HepG2 (cell line): ENCODE data around the gene ASAP2. TPM values are rescaled to one million over a fixed set of nuclear protein-coding genes. Genes with fewer than 3 reads are reported as not detected.

Source experiments
- ATAC-seq: fragments of 200-7000 bp; cut with Tn5 transposase; 3 replicates; pipeline ENCODE4 v1.9.1; 2020; ENCODE audit warnings: mild to moderate bottlenecking, moderate library complexity
- BruUV-seq: library from RNA; stranded (reverse); fragments of 400-500 nt; replicated peaks from 2 replicates; lab custom pipeline; 2021; lab: Mats Ljungman, UMichigan
- CTCF ChIA-PET: fragments of 300-600 bp; formaldehyde crosslinking; extraction: SDS; loops from one replicate; lab custom pipeline; 2021; ENCODE audit warnings: low total read pairs, inconsistent platforms, low intra/inter-chr PET ratio; lab: Yijun Ruan, JAX
- POLR2A ChIA-PET: fragments of 350-600 bp; sonication (Branson Sonifier 250); formaldehyde crosslinking; loops from one replicate; lab custom pipeline; 2020; ENCODE audit warnings: antibody characterized with exemption, inconsistent platforms; lab: Yijun Ruan, JAX
- DNase-seq: peaks from one replicate; pipeline ENCODE4 v3.0.0-alpha.2; 2015; ENCODE audit warnings: low spot score
- FAIRE-seq: peaks from 3 replicates; lab custom pipeline; 2011; peaks lifted over from hg19 to GRCh38; lab: Jason Lieb, UNC
- H2AFZ ChIP-seq: one replicate; pipeline ENCODE4 v1.6.1; 2011; ENCODE audit warnings: low read length, inconsistent platforms
- H3K27ac ChIP-seq: fragments of 300-600 bp; 3 replicates; pipeline ENCODE4 v1.8.0; 2011; ENCODE audit warnings: mixed run types, mild to moderate bottlenecking, mixed read lengths, low read length, inconsistent platforms; ENCODE audit not compliant: insufficient read depth; ENCODE audit errors: extremely low read length
- H3K27me3 ChIP-seq, 2 experiments: fragments of 200-600 bp in 1 of 2; 2 replicates in 1 of 2; 3 replicates in 1 of 2; pipeline versions ENCODE4 v1.6.0 to v1.8.0; 2011; ENCODE audit warnings: low read length in 2 of 2, mild to moderate bottlenecking in 2 of 2, moderate library complexity in 2 of 2, inconsistent platforms in 1 of 2; ENCODE audit not compliant: insufficient read depth in 2 of 2, control insufficient read depth in 1 of 2
- H3K36me3 ChIP-seq, 2 experiments: fragments of 200-600 bp in 1 of 2; replicated peaks in 1 of 2; 2 replicates in 1 of 2; 3 replicates in 1 of 2; pipeline versions ENCODE4 v1.5.1 to v1.8.0; 2011; ENCODE audit warnings: low read length in 2 of 2, inconsistent platforms in 1 of 2; ENCODE audit not compliant: insufficient read depth in 2 of 2, control insufficient read depth in 1 of 2
- H3K4me1 ChIP-seq: 2 replicates; pipeline ENCODE4 v1.5.1; 2012; ENCODE audit warnings: low read length, inconsistent platforms; ENCODE audit not compliant: insufficient read depth
- H3K4me2 ChIP-seq: 2 replicates; pipeline ENCODE4 v1.6.0; 2011; ENCODE audit warnings: low read depth, low read length, inconsistent platforms
- H3K4me3 ChIP-seq, 3 experiments: fragments of 200-600 bp in 1 of 3; sonication (generic), shearing (Covaris generic) in 1 of 3; replicated peaks in 1 of 3; 2 replicates each; pipeline ENCODE4 v1.5.1; 2011 to 2016; ENCODE audit warnings: low read length in 3 of 3, inconsistent platforms in 2 of 3, low read depth in 2 of 3, mild to moderate bottlenecking in 2 of 3, control low read depth in 1 of 3, mixed read lengths in 1 of 3; ENCODE audit not compliant: insufficient read depth in 1 of 3
- H3K79me2 ChIP-seq: one replicate; pipeline ENCODE4 v1.6.1; 2011; ENCODE audit warnings: low read length, inconsistent platforms; ENCODE audit not compliant: insufficient read depth
- H3K9ac ChIP-seq: 2 replicates; pipeline ENCODE4 v1.6.0; 2011; ENCODE audit warnings: mild to moderate bottlenecking, low read depth, low read length, inconsistent platforms; ENCODE audit not compliant: insufficient read depth
- H3K9me3 ChIP-seq: 2 replicates; pipeline ENCODE4 v1.5.1; 2012; ENCODE audit warnings: mild to moderate bottlenecking, low read length
- H4K20me1 ChIP-seq: 2 replicates; pipeline ENCODE4 v1.6.0; 2011; ENCODE audit warnings: inconsistent platforms, mild to moderate bottlenecking, low read length, moderate library complexity; ENCODE audit not compliant: insufficient read depth
- ATF2 ChIP-seq: sonication (generic); formaldehyde crosslinking; IDR thresholded peaks from 2 replicates; pipeline ENCODE4 v1.4.0; 2020; ENCODE audit warnings: missing genetic modification reagents
- HOXA3 ChIP-seq: sonication (generic); formaldehyde crosslinking; IDR thresholded peaks from 2 replicates; pipeline ENCODE4 v1.5.0; 2020; ENCODE audit warnings: missing genetic modification reagents
- NPAS2 ChIP-seq: sonication (generic); formaldehyde crosslinking; IDR thresholded peaks from 2 replicates; pipeline ENCODE4 v1.8.0; 2022; ENCODE audit warnings: mild to moderate bottlenecking, missing genetic modification reagents, borderline replicate concordance
- PAXIP1 ChIP-seq: sonication (generic); formaldehyde crosslinking; conservative IDR thresholded peaks from 2 replicates; pipeline ENCODE4 v1.4.0; 2020; ENCODE audit warnings: mild to moderate bottlenecking, missing genetic modification reagents, moderate library complexity
- RFXANK ChIP-seq: IDR thresholded peaks from 2 replicates; pipeline ENCODE4 v1.6.1; 2016
- SMARCC2 ChIP-seq: fragments of 450-650 bp; IDR thresholded peaks from 2 replicates; pipeline ENCODE4 v1.6.1; 2017; ENCODE audit warnings: antibody characterized with exemption, mild to moderate bottlenecking
- TBX2 ChIP-seq: sonication (generic); formaldehyde crosslinking; IDR thresholded peaks from 2 replicates; pipeline ENCODE4 v1.5.0; 2020; ENCODE audit warnings: missing genetic modification reagents, mild to moderate bottlenecking, borderline replicate concordance
- TEAD2 ChIP-seq: sonication (generic); formaldehyde crosslinking; IDR thresholded peaks from 2 replicates; pipeline ENCODE4 v1.9.0; 2021; ENCODE audit warnings: missing genetic modification reagents
- TSC22D2 ChIP-seq: sonication (generic); formaldehyde crosslinking; IDR thresholded peaks from 2 replicates; pipeline ENCODE4 v1.5.1; 2020; ENCODE audit warnings: missing genetic modification reagents, mild to moderate bottlenecking, borderline replicate concordance
- XBP1 ChIP-seq: sonication (generic); formaldehyde crosslinking; IDR thresholded peaks from 2 replicates; pipeline ENCODE4 v1.5.0; 2020; ENCODE audit warnings: missing genetic modification reagents
- ZFP41 ChIP-seq: sonication (generic); formaldehyde crosslinking; IDR thresholded peaks from 2 replicates; pipeline ENCODE4 v1.4.0; 2020; ENCODE audit warnings: mild to moderate bottlenecking, missing genetic modification reagents, borderline replicate concordance
- ZNF160 ChIP-seq: sonication (generic); formaldehyde crosslinking; IDR thresholded peaks from 2 replicates; pipeline ENCODE4 v1.8.0; 2022; ENCODE audit warnings: mild to moderate bottlenecking, inconsistent platforms, missing genetic modification reagents
- ZNF275 ChIP-seq: sonication (generic); formaldehyde crosslinking; IDR thresholded peaks from 2 replicates; pipeline ENCODE4 v1.8.0; 2022; ENCODE audit warnings: missing genetic modification reagents, mild to moderate bottlenecking, inconsistent platforms, borderline replicate concordance
- ZNF382 ChIP-seq: sonication (generic); formaldehyde crosslinking; IDR thresholded peaks from 2 replicates; pipeline ENCODE4 v1.5.0; 2020; ENCODE audit warnings: missing genetic modification reagents, mild to moderate bottlenecking, borderline replicate concordance
- ZNF432 ChIP-seq: sonication (generic); formaldehyde crosslinking; IDR thresholded peaks from 2 replicates; pipeline ENCODE4 v1.5.0; 2020; ENCODE audit warnings: missing genetic modification reagents, mild to moderate bottlenecking, borderline replicate concordance
- ZNF446 ChIP-seq: sonication (generic); formaldehyde crosslinking; IDR thresholded peaks from 2 replicates; pipeline ENCODE4 v1.5.0; 2020; ENCODE audit warnings: mild to moderate bottlenecking, missing genetic modification reagents
- ZNF660 ChIP-seq: sonication (generic); formaldehyde crosslinking; IDR thresholded peaks from 2 replicates; pipeline ENCODE4 v1.5.1; 2020; ENCODE audit warnings: mild to moderate bottlenecking, low read depth, missing genetic modification reagents, borderline replicate concordance
- ZNF678 ChIP-seq: sonication (generic); formaldehyde crosslinking; IDR thresholded peaks from 2 replicates; pipeline ENCODE4 v1.4.0; 2020; ENCODE audit warnings: mild to moderate bottlenecking, missing genetic modification reagents
- ZNF749 ChIP-seq: sonication (generic); formaldehyde crosslinking; IDR thresholded peaks from 2 replicates; pipeline ENCODE4 v1.8.0; 2022; ENCODE audit warnings: mild to moderate bottlenecking, missing genetic modification reagents, moderate library complexity, borderline replicate concordance
- WGBS: methylation state at CpG from one replicate; pipeline ENCODE4 v1.1.6; 2017; ENCODE audit warnings: low lambda C conversion rate; 5-methylcytosine and 5-hydroxymethylcytosine counted together
- in situ Hi-C: cut with HindIII; loops from 2 replicates; pipeline ENCODE4 v1.10.0; 2017; ENCODE audit warnings: low pct_unique_long_range_greater_than_20kb; ENCODE audit not compliant: extremely low pct_ligation_motif_present
- intact Hi-C: fragments of 100-400 bp; cut with micrococcal nuclease; formaldehyde crosslinking; loops from one replicate; pipeline ENCODE4 v1.10.0; 2022; ENCODE audit not compliant: unreplicated experiment
- polyA plus RNA-seq, 8 experiments: library from polyadenylated mRNA; depleted of rRNA in 3 of 8; stranded (reverse) in 7 of 8; unstranded in 1 of 8; fragments of >200 nt; fragmentation: Illumina TruSeq in 4 of 8; extraction: Trizol in 4 of 8; gene quantifications; 2 replicates each; pipeline versions ENCODE4 v1.2.1 to v1.2.3, GENCODE V29; 2011 to 2016; ENCODE audit warnings: low read depth in 4 of 8, missing spikeins in 1 of 8, mixed read lengths in 1 of 8; ENCODE audit not compliant: insufficient read depth in 1 of 8
- total RNA-seq, 5 experiments: library from RNA; depleted of rRNA; stranded (reverse); fragments of >200 nt; fragmentation: Illumina TruSeq; extraction: Trizol; gene quantifications; 2 replicates each; pipeline ENCODE4 v1.2.3, GENCODE V29; 2016; ENCODE audit warnings: low read depth in 1 of 5

The ASAP2 gene
- total and polyA plus RNA-seq, 2 of the 13 experiments (the other 11 are each of a cell fraction or from before 2014, with no cell fraction given) = 7.3 to 22.3 TPM

GRCh38 chr2:9280224-9280623 is 73.6 kb downstream of the ASAP2 start (continued):
- no peak for TF ChIP-seq ZNF678 (CRISPR knock-in tag)
- TF ChIP-seq, all 625 proteins: peak for 0

GRCh38 chr2:9281145-9281544 is 74.5 kb downstream of the ASAP2 start:
- FAIRE-seq = no peak
- DNase-seq = no peak
- Histone ChIP-seq H3K79me2 (peaks cover 2% of the 10 kb centered on the region), H3K27me3 (no peaks in the 10 kb centered on the region), H2AFZ (no peak overlapping the region), H3K27ac (no peak overlapping the region), H3K9ac (no peak overlapping the region), H3K4me2 (no peak overlapping the region), H3K4me3 (no peak overlapping the region), H4K20me1 (no peaks in the 10 kb centered on the region), H3K36me3 (peaks cover 5 to 17% of the 10 kb centered on the region in 2 experiments; a peak in 2 of 5 replicates), H3K4me1 (peaks cover 17% of the 10 kb centered on the region), H3K9me3 (no peaks in the 10 kb centered on the region)
- ChIA-PET POLR2A (no interaction called here), CTCF (no interaction called here)
- BruUV-seq = no TSS peak
- ATAC-seq = no peak
- in situ Hi-C loops = no loop called here
- WGBS = 94% methylated on average over 7 of the region's 7 CpGs
- intact Hi-C loops = no loop called here
- TF ChIP-seq XBP1 (CRISPR knock-in tag) (no peak), PAXIP1 (CRISPR knock-in tag) (no peak), ZFP41 (CRISPR knock-in tag) (no peak), RFXANK (CRISPR knock-in tag) (no peak), TEAD2 (CRISPR knock-in tag) (no peak), HOXA3 (CRISPR knock-in tag) (no peak), ZNF160 (CRISPR knock-in tag) (no peak), ZNF749 (CRISPR knock-in tag) (no peak), ZNF660 (CRISPR knock-in tag) (no peak), NPAS2 (CRISPR knock-in tag) (no peak), ZNF446 (CRISPR knock-in tag) (no peak), TSC22D2 (CRISPR knock-in tag) (no peak), SMARCC2 (no peak), TBX2 (CRISPR knock-in tag) (no peak), ZNF382 (CRISPR knock-in tag) (no peak), ATF2 (CRISPR knock-in tag) (no peak), ZNF275 (CRISPR knock-in tag) (no peak), ZNF432 (no peak)
